Bone marrow (tissue), 2 donors: ENCODE results near the gene PLA2G4A.
A peak's percentile ranks its signal among the peaks of the same experiment; 100 is the strongest.
"Not testable (repeated sequence)": the region's sequence is repeated elsewhere in the genome, so short reads cannot be mapped to it uniquely, and the experiment has no call there.

Experiments used
- DNase-seq, 2 donors: peaks; one replicate each; lab custom pipeline; 2025; lab: John Stamatoyannopoulos, UW

PLA2G4A gene

GRCh38 chr1:186921386-186921785 lies 92.6 kb downstream of the PLA2G4A start:
- DNase-seq = not testable (repeated sequence)

- DNase-seq = not testable (repeated sequence)
Observed at GRCh38 chr1:186922814-186923213, 94.1 kb downstream of the PLA2G4A start.

DNA sequence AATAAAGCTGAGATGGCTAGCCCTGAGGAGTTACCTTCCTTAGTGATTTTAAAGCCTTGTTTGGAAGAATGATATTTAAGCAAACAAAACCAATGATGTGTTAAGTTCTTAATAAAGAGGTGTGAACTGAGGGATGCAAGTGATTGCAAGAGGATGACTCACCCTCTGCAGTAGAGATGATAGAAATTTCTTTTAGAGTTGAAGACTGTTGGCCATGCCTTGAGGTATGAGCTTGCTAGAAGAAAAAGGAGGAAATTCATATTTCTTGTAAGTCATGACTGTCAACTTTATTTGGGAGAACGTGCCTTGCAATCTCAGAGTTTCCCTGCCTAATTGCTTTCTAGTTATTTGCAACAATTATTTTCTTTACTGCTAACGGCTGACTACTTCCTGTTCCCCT lies 94.7 kb downstream of the PLA2G4A start:
- peak in 1 of 2 donors; percentile 35 for DNase-seq

DNA sequence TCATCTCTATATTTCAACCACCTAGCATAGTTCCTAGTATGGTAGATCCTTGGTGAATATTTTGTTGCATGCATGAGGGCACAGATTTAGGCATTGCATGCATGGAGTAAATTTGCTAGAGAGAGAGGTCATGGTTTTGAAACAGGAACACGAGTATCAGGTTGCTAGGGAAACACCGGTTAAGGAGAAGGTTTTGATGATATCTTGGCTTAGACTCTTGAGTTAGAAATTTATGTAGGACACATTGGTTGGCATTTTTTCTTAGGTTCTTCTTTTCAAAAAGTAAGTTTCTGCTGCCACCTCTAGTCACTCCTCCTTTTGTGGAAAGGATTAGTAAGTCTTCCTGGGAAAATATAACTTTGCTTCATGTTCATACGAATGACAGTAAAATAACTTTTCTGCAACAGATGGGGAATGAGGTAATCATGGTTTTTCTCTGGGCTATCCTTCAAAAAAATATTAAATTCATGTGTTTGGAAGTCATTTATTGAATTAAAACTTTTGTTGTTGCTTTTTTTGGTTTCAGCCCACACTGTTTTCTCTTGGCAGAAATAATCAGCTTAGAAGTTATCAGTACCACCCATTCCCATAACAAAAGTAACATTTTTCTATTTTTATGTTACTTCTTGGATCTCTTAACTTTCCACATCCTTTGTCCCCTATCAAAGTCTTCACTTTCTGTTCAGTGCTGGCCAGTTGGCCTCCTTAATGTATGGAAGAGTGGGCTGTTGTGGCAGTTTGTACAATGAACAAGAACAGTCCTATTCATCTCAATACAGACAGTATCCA lies 97.3 kb downstream of the PLA2G4A start:
- DNase-seq = peak in 1 of 2 donors; percentile 49

DNA sequence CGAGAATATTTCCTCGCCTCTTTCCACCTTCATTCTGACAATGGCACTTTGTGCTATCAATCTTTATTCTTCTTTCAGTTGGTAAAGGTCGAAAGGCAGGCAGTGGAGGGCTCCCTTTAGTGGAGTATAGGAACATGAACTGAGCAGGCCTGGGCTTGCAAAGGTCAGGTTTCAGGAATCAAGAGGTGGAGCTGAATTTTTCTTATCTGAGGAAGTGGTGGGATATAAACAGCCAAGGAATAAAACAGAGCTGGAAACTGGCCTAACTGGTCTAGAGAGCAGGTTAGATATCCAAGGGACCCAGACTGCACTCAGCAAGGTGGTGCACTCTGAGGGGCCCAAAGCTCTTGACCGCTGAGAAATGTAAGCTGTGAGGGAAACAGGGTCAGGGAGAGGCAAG lies 99.1 kb downstream of the PLA2G4A start:
- DNase-seq = no peak

DNA sequence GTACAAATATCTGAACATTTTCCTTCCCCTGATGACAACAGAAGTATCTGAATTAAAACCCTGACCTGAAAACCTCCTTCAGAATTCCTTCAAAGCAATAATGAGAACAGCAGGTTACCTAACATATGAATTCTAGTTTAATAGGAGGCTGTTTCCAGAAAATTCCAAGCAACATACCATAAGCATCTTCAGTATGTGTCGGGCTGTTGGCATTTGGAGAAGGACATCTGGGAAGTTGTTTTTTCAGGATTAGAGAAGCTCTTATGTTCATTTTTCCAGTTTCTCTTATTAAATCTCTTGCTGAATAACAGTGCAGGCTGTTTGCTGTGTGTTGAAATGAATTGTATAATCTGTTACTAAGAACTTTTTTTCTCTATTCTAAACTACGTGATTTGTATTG lies 101.5 kb downstream of the PLA2G4A start:
- no peak for DNase-seq

GRCh38 chr1:186937016-186937670 lies 108.4 kb downstream of the PLA2G4A start:
- DNase-seq = no peak

GRCh38 chr1:186943891-186944686 lies 115.3 kb downstream of the PLA2G4A start:
- DNase-seq = no peak

- no peak for DNase-seq
Observed at GRCh38 chr1:186945146-186945545, 116.4 kb downstream of the PLA2G4A start.

- DNase-seq = no peak
Observed at GRCh38 chr1:186948535-186948934, 119.8 kb downstream of the PLA2G4A start.

- DNase-seq = no peak
Observed at GRCh38 chr1:186949173-186949572, 120.4 kb downstream of the PLA2G4A start.

- no peak for DNase-seq
Observed at GRCh38 chr1:186950547-186950946, 121.8 kb downstream of the PLA2G4A start.

GRCh38 chr1:186953876-186954275 lies 125.1 kb downstream of the PLA2G4A start:
- DNase-seq = no peak

DNA sequence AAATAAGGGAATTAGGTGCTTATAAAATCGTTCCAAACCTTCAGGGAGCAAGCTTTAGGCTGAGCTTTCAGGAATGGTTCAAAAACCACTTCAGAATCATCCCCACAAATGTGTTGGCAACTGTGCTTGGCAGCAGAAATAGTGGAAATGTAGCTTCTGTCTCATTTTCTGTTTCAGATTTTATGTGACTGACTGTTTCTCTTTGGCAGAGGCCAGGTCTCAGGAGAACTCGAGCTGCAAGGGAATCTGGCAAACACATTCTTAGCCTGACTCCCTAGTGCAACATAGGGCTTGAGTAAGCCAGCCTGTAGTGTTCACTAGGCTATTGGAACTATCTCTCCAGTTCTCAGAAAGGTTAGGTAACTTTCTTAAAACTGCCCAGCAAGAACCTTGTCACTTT lies 128.6 kb downstream of the PLA2G4A start:
- no peak for DNase-seq

DNA sequence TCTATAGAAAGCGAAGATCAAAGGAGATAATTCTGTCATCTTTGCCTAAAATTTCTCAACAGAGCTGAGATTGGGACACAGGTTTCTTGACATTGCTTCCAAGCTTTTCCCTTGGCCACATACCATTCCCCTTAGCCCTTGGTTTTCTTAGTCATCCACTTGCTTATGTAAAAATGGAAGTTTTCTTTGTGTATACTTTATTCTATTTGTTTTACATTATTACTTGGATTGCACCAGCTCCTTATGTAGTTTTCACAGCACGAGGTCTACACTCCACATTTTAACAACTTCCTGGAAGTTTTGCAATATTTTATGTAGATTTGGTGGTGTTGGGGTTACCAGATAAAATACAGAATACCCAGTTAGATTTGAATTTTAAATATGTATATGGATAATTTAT lies 129.8 kb downstream of the PLA2G4A start:
- no peak for DNase-seq

DNA sequence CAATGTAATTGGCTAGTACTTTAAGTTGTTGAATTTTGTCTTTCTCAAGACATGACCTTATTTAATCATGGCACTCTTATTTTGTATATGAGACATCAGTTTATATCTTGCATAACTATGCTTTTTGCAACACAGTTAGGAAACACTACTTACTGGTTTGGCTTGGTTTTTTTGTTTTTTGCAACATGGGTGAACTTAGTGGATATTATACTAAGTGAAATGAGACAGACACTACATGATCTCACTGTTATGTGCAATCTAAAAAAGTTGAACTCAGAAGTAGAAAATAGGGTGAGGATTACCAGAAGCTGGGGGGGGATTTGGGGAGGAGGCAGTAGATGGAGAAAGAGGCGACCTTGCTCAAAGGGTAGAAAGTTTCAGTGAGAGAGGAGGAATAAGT lies 132.1 kb downstream of the PLA2G4A start:
- no peak for DNase-seq

GRCh38 chr1:186965847-186966246 lies 137.1 kb downstream of the PLA2G4A start:
- no peak for DNase-seq

DNA sequence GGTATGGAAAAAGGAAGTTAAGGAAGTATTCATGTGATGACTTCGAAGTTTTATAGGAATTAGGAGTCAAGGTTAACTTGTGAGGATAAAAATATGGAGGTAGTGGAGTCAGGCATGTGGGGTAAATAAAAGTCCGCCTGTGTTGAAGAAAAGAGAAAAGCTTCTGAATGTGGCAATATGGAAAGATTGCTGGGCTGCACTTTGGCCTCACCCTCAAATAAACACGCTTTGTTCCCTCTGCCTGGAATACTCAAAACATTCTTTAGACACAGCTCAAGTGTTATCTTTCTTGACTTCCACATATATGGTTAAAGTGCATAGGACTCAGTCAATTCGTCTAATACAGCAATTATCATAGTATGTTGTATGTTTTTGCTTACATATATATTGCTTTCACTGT lies 137.7 kb downstream of the PLA2G4A start:
- no peak for DNase-seq

DNA sequence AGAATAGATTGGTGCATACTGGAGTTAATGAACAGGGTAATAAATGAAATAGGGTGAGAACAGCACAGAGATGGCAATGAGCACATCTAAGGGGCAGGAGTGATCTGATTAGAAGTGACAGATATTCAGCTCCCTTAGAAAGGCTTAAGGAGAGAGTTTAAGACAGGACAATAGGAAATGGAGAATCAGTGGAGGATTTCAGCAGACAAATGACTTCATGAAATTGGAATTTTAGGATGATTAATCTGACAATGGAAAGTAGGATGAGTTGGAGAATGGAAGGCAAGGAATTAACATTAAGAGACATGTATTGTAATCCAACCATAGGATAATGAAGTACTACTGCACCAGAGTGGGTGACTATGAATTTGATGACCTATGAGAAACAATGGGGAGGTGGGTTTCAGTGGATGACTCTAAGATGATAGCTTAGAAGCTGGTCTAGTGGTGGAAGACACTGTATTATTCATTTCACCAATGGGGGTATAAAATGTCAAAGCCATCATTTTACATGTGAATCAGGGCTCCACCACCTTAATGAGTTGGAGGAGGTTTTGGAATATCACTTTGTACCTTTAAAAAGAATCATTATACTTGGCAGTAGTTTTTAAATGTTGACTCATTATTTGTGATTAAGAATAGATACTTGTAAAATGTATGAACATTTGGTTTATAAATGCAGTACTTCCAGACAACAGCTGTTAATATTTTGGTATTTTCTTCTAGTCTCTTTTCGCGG lies 139.1 kb downstream of the PLA2G4A start:
- no peak for DNase-seq

- DNase-seq = no peak
Observed at GRCh38 chr1:186974774-186975181, 146.0 kb downstream of the PLA2G4A start.

- DNase-seq = no peak
Observed at GRCh38 chr1:186975220-186975619, 146.5 kb downstream of the PLA2G4A start.

DNA sequence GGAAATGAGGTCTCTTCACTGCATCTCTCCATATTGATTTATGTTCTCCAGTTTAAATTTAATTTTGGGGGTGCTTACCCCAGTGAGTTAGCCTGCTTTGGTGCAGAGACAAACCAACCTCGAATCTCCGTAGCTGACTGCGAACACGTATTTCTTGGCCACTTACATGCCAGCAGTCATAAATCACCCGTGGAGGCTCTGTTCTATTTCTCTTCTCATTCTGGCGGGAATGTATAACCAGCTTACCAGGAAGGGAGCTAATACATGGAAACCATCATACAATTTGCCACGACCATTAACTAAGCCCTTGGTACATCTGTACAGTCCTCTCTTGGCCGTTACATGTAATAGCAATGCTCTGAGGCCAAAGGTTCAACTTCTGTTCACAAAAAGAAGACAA lies 148.0 kb downstream of the PLA2G4A start:
- no peak for DNase-seq
